NCI-H82 treated with DMSO at 0.1 percent for 48 hours (cell line): ENCODE measurements around the gene INPP5D.
"Not testable (repeated sequence)": the region's sequence is repeated elsewhere in the genome, so short reads cannot be mapped to it uniquely, and the experiment has no call there.

ENCODE experiments used
- DNase-seq: peaks from one replicate; lab custom pipeline; 2025; ENCODE audit not compliant: unreplicated experiment; lab: John Stamatoyannopoulos, UW

The INPP5D gene

GRCh38 chr2:233140077-233140585 is 80.0 kb downstream of the INPP5D start:
- no peak for DNase-seq

- DNase-seq = no peak
Measured at GRCh38 chr2:233140978-233141377, 80.8 kb downstream of the INPP5D start.

- no peak for DNase-seq
Measured at GRCh38 chr2:233141901-233142300, 81.8 kb downstream of the INPP5D start.

- DNase-seq = no peak
Measured at GRCh38 chr2:233142355-233142897, 82.3 kb downstream of the INPP5D start.

- no peak for DNase-seq
Measured at GRCh38 chr2:233143700-233144331, 83.7 kb downstream of the INPP5D start.

GRCh38 chr2:233145726-233146125 is 85.6 kb downstream of the INPP5D start:
- DNase-seq = no peak

- DNase-seq = no peak
Measured at GRCh38 chr2:233146194-233146593, 86.1 kb downstream of the INPP5D start.

- no peak for DNase-seq
Measured at GRCh38 chr2:233147136-233147828, 87.1 kb downstream of the INPP5D start.

- DNase-seq = no peak
Measured at GRCh38 chr2:233147829-233148167, 87.7 kb downstream of the INPP5D start.

GRCh38 chr2:233148354-233148753 is 88.2 kb downstream of the INPP5D start:
- no peak for DNase-seq

- no peak for DNase-seq
Measured at GRCh38 chr2:233152541-233152940, 92.4 kb downstream of the INPP5D start.

GRCh38 chr2:233153146-233153798 is 93.1 kb downstream of the INPP5D start:
- no peak for DNase-seq

GRCh38 chr2:233156001-233156400 is 95.9 kb downstream of the INPP5D start:
- DNase-seq = no peak

GRCh38 chr2:233156461-233156860 is 96.3 kb downstream of the INPP5D start:
- DNase-seq = not testable (repeated sequence)

- DNase-seq = no peak
Measured at GRCh38 chr2:233161730-233162129, 101.6 kb downstream of the INPP5D start.

GRCh38 chr2:233162770-233163169 is 102.6 kb downstream of the INPP5D start:
- DNase-seq = no peak

- no peak for DNase-seq
Measured at GRCh38 chr2:233163486-233164103, 103.5 kb downstream of the INPP5D start.

- no peak for DNase-seq
Measured at GRCh38 chr2:233164128-233164635, 104.0 kb downstream of the INPP5D start.

- no peak for DNase-seq
Measured at GRCh38 chr2:233164967-233165366, 104.8 kb downstream of the INPP5D start.

- no peak for DNase-seq
Measured at GRCh38 chr2:233165543-233165894, 105.4 kb downstream of the INPP5D start.

- DNase-seq = no peak
Measured at GRCh38 chr2:233165895-233166661, 105.9 kb downstream of the INPP5D start.
